Mammary microvascular endothelial cell (primary cell): ENCODE results near the gene FERMT2. TPM values are rescaled to one million over a fixed set of nuclear protein-coding genes. Genes with fewer than 3 reads are reported as not detected.

ENCODE experiments used
- total RNA-seq: library from RNA; depleted of rRNA; stranded (reverse); fragments of >200 nt; gene quantifications from 2 replicates; pipeline ENCODE4 v1.2.3, GENCODE V29; 2015

The FERMT2 gene, protein sequence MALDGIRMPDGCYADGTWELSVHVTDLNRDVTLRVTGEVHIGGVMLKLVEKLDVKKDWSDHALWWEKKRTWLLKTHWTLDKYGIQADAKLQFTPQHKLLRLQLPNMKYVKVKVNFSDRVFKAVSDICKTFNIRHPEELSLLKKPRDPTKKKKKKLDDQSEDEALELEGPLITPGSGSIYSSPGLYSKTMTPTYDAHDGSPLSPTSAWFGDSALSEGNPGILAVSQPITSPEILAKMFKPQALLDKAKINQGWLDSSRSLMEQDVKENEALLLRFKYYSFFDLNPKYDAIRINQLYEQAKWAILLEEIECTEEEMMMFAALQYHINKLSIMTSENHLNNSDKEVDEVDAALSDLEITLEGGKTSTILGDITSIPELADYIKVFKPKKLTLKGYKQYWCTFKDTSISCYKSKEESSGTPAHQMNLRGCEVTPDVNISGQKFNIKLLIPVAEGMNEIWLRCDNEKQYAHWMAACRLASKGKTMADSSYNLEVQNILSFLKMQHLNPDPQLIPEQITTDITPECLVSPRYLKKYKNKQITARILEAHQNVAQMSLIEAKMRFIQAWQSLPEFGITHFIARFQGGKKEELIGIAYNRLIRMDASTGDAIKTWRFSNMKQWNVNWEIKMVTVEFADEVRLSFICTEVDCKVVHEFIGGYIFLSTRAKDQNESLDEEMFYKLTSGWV
- total RNA-seq = 115 and 121 TPM in 2 replicates

DNA sequence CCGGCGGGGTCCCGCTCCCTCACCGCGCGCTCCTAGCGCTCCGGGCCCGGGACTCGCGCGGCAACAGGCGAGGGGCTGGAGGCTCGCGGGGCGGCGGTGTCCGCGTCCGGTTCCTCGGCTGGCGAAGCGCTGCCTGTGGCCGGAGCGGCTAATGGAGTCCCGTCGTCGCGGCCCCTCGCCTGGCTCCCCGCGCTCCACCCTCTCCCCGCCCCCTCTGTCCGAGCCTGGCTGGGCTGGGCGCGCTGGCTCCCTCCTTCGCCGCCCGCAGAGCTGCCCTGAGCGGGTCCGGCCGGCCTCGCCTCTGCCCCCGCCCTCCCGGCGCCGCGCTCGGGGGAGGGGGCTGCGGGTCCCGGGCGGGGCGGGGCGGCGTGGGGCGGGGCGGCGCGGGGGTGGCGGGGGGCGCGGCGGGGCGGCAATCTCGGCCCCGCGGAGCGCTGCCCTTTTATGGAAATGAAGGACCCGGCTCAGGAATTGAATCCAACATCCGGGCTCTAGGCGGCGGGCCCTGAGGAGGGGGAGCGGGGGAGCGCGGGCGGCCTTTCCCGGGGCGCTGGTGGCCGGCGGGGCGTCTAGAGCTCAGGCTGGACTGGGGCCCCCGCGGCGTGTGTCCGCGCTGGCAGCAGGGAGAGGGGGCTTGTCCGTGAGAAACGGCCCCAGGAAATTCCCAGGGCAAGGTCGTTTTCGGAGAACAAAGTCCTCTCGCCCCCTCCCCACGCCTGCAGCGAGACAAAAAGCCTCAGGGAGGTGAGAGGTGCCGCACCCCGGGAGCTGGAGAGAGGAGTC lies at the start of gene FERMT2:
FERMT2 (minus strand) TSS at position 153 of the 783 bp plus-strand sequence. CDS start 482 bp downstream, outside the sequence.

Other genes starting within 250 kb of the FERMT2 start
- gene PSMC6, start 243.8 kb downstream of the FERMT2 start, total RNA-seq = 90.7 and 93.6 TPM in 2 replicates
- gene STYX, start 220.9 kb downstream of the FERMT2 start, total RNA-seq = 21.0 and 21.5 TPM in 2 replicates
- 38.3 and 39.8 TPM in 2 replicates for gene GNPNAT1, start 159.4 kb downstream of the FERMT2 start, total RNA-seq
- 8.9 and 9.3 TPM in 2 replicates for gene DDHD1, start 202.3 kb upstream of the FERMT2 start, total RNA-seq